Fibroblast of the conjunctiva (primary cell): Measurements from ENCODE around the gene CFAP65.

ENCODE experiments used
- DNase-seq: peaks from one replicate; pipeline ENCODE4 v3.0.0-alpha.2; 2010; ENCODE audit warnings: low read depth

Gene CFAP65

GRCh38 chr2:219059725-219060682 is 18.7 kb upstream of the CFAP65 start:
- DNase-seq, result no peak

- no peak for DNase-seq
Observed at GRCh38 chr2:219059375-219059724, 18.0 kb upstream of the CFAP65 start.

GRCh38 chr2:219058541-219059374 is 17.4 kb upstream of the CFAP65 start:
- no peak for DNase-seq

GRCh38 chr2:219057709-219058540 is 16.6 kb upstream of the CFAP65 start:
- peak; percentile 49 for DNase-seq

GRCh38 chr2:219056896-219057708 is 15.8 kb upstream of the CFAP65 start:
- DNase-seq, result no peak

DNA sequence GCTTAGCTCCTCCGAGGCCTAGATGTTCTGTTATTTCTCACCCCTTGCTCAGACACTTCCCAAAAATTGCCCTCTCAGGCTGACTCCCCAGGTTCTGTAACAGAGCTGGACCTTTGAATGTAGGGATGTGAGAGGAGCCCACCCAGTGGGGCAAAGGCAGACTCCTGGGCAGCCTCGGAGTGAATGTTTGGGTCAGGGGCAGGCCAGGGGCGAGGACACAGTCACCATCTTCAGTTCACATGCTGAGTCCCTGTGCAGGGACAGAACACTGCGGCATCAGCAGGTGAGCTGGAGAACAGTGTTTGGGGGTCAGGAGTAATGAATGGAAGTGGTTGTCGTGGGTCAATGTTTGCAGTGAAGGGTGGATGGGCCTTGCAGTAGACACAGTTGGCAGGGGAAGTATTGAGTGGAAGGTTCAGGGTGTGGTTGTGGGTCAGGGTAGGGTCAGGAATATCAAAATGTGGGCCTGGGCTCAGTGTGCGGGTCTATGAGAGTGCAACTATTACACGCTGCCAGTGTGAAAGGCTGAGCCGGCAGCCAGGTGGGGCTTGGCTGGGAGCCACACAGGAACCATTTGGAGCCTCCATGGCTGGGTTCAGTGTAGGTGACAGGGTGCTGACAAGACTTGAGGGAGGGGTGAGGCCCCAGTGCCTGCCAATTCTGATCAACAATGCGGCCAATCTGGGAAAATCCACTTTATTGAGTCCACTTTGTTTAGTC is 15.0 kb upstream of the CFAP65 start:
- DNase-seq, result no peak

DNA sequence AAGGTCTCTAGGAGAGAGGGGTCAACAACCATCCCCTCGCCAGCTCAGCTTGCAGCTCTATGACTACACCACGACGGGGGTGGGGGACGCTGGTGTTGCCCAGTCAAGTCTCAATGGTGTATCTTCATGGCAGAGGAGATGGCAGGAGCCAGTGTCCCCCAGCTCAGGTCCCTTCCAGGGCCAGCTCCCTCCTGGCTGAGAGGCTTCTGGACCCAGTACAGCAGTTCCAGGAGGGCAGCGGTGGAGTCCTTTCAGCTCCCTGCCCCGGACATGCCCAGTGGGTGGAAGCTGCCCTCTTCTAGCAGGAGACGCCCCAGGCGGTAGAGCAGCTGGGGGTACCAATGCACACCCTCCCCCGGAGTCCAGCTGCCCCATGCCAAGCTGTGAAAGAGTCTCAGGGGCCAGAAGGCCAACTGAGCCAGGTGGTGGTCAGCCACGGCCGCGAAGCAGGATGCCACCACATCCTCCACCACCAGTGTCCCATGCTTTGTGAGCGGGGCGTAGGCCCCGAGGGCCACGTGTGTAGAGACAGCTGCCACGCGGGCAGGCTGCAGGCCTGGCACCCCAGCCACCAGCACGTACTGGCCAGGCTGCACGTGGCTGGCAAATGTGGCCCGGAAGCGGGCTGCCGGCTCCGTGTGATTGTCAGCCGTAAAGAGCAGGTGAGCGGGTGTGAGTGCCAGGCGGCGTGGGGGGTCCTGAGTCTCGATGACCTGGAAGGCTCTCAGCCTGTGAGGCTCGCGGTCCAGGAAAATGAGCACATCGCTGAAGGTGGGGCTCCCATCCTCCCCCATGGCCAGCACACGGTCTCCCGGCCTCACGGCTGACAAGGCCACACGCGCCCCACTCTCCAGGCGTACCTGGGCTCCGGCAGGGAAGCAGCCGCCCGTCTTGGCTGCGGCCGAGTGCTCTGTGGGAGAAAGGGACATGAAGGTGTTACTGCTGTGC is 13.9 kb upstream of the CFAP65 start:
- DNase-seq, result no peak

- DNase-seq, result no peak
Observed at GRCh38 chr2:219049282-219049681, 8.0 kb upstream of the CFAP65 start.

- no peak for DNase-seq
Observed at GRCh38 chr2:219045937-219046550, 4.7 kb upstream of the CFAP65 start.

GRCh38 chr2:219042750-219043149 is 1.4 kb upstream of the CFAP65 start:
- no peak for DNase-seq

DNA sequence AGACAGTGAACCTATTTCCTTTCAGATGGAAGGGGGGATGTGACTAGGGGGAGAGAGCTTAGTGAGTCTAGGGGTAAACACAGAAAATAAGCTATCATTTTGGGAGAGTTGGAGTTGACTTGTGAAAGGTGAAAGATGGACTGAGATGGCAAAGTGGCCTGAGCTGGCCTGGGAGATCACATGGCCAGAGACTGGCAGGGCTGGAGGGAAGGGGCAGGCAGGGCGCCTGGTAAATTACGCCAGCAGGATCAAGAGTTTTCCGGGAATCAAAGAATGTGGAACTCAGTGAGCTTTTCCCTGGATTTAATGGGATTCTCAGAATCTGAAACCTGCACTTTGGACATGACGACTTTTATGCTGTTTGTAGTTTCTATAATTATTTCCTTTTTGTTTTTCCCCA is 841 bp upstream of the CFAP65 start:
- DNase-seq, result no peak

DNA sequence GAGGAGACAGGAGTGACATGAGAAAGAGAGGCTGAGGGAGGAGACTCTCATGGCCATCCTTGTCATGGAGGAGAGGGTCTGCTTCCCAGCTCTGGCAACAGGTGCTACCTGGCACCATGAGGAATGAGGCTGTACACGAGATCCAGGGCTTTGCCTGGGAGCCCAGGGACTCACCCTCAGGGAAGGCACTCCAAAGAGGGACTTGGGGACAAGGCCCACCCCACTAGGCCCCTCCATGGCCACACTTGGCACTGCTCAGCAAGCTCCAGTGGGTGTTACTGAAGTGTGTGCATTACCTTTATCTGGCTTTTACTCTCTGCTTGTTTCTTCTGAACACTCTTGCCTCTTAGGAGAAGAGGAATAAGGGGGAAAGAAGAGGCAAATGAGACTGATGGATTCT is 2.7 kb downstream of the CFAP65 start:
- DNase-seq, result no peak

DNA sequence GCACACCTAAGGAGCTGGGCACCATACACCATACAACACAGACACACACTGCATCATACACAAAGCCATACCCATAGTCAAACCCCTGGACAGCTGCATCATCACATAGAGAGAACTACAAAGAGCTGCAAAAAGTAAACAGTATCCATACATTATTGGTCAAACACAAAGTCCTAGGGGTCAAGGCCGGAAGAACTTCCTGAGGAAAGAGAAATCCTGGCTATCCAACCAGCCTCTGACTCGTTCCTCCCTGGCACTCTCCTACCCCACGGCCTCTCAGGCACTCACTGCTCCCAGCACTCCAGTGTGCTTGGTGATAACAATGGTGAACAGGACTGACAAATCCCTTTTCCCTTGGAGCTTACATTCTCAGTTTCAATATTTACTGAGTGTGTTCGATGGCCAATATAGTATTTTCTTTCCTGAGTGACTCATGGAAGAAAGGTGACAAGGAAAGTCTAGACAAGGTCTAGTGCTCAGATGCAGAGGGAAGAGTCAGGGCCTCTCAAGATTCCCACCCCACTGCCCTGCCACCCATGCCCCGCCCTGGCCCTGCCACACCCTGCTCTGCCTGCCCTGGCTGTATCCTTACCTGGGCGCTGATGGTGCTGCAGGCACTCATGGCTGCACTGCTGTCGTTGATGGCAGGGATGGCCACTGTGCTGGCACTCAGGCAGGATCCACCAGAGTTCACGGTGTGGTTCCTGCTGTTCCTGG is 3.4 kb downstream of the CFAP65 start:
- DNase-seq, result no peak

DNA sequence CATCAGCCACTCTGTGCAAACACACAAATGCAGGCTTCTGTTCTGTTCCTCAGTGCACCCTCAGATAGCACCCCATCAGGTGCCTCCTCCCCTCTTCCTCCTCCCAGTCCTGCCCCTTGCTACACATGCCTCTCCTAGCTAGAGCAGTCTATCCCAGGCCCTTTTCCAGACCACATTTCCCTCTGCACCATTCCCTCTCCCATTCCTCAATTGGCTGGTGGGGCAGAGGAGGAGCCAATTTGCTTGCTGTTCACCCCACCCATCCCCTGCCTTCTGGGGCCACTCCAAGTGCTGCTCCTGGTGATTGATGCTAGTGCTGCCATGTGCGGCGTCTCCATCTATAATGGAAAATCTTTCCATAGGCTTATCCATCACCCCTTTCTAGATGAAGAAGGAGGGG is 5.4 kb downstream of the CFAP65 start:
- no peak for DNase-seq

- DNase-seq, result no peak
Observed at GRCh38 chr2:219034823-219035222, 6.5 kb downstream of the CFAP65 start.

GRCh38 chr2:219032051-219032745 is 9.1 kb downstream of the CFAP65 start:
- DNase-seq, result no peak

DNA sequence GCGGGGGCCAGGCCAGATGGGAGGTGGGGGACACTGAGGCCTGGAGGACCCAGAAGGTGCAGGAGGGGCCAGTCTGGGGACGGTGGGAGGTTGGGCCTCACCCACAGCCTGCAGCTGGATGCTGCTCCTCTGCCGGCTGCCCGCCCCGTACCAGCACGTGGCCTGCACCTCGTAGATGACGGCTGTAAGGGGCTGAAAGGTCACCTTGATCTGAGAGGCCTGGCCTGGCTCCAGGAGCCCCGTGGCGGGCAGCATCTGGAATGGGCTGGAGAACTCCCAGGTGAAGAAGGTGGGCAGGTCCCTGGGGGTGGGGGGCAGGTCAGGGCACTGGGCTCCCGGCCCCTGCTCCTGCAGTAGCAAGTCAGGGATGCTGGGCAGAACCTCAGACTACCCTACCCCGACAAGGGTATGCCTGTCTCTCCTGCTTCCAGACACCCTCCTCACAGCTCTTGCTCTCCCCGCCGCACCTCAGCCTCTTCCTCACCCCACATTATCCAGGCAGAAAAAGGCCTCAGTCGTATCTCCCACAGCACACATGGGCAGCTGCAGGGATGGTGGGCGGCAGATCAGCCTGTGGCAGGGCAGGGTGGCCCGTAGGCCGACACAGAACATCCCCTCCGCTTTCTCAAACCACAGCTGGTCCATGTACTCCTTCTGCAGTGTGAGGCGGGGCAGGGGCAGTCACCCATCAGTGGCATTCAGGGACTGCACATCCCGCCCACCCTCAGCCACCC is 10.1 kb downstream of the CFAP65 start:
- no peak for DNase-seq
